Neural cell (in vitro differentiated cells): ENCODE measurements around the gene ANXA4. TPM values are rescaled to one million over a fixed set of nuclear protein-coding genes. Genes with fewer than 3 reads are reported as not detected.
A peak's percentile ranks its signal among the peaks of the same experiment; 100 is the strongest.

Source experiments
- H2AFZ ChIP-seq: fragments of 200-600, 300-800 bp; sonication (generic), shearing (Covaris generic); 2 replicates; pipeline ENCODE4 v1.6.0; 2014; ENCODE audit warnings: low read depth, mild to moderate bottlenecking, antibody characterized with exemption, low read length, moderate library complexity
- H3F3A ChIP-seq: fragments of 200-600 bp; shearing (Covaris generic); 2 replicates; pipeline ENCODE4 v1.6.1; 2016; ENCODE audit warnings: mild to moderate bottlenecking, moderate library complexity, mixed read lengths, antibody characterized with exemption, low read length; ENCODE audit not compliant: insufficient read depth, poor library complexity, severe bottlenecking
- H3K27ac ChIP-seq: fragments of 200-600, 300-800 bp; sonication (generic), shearing (Covaris generic); 2 replicates; pipeline ENCODE4 v1.5.1; 2014; ENCODE audit warnings: mild to moderate bottlenecking, low read length, moderate library complexity
- H3K27me3 ChIP-seq: fragments of 300-800, 200-600 bp; sonication (generic), shearing (Covaris generic); 2 replicates; pipeline ENCODE4 v1.6.0; 2014; ENCODE audit warnings: mild to moderate bottlenecking, low read depth, low read length, moderate library complexity; ENCODE audit not compliant: insufficient read depth
- H3K36me3 ChIP-seq: fragments of 300-800, 200-600 bp; sonication (generic), shearing (Covaris generic); 2 replicates; pipeline ENCODE4 v1.5.1; 2014; ENCODE audit warnings: mild to moderate bottlenecking, antibody characterized with exemption, low read length, moderate library complexity; ENCODE audit not compliant: insufficient read depth
- H3K4me2 ChIP-seq: fragments of 300-800, 200-600 bp; sonication (generic), shearing (Covaris generic); 2 replicates; pipeline ENCODE4 v1.6.0; 2014; ENCODE audit warnings: mild to moderate bottlenecking, low read length
- H3K4me3 ChIP-seq: fragments of 300-800, 200-600 bp; sonication (generic), shearing (Covaris generic); 2 replicates; pipeline ENCODE4 v1.5.1; 2014; ENCODE audit warnings: mild to moderate bottlenecking, low read length, moderate library complexity
- H3K79me2 ChIP-seq: fragments of 200-600 bp; shearing (Covaris generic); replicated peaks from 2 replicates; pipeline ENCODE4 v1.6.0; 2014; ENCODE audit warnings: mild to moderate bottlenecking, low read length, moderate library complexity; ENCODE audit not compliant: insufficient read depth
- H3K9ac ChIP-seq: fragments of 300-800, 200-600 bp; sonication (generic), shearing (Covaris generic); 2 replicates; pipeline ENCODE4 v1.6.1; 2016; ENCODE audit warnings: mild to moderate bottlenecking, low read length, mixed read lengths
- H3K9me2 ChIP-seq: fragments of 200-600 bp; shearing (Covaris generic); 2 replicates; pipeline ENCODE4 v1.6.1; 2016; ENCODE audit warnings: mild to moderate bottlenecking, low read length, mixed read lengths; ENCODE audit not compliant: insufficient read depth
- H3K9me3 ChIP-seq: fragments of 200-600, 300-800 bp; sonication (generic), shearing (Covaris generic); 2 replicates; pipeline ENCODE4 v1.6.1; 2016; ENCODE audit warnings: mild to moderate bottlenecking, mixed run types, low read length, moderate library complexity, mixed read lengths
- H4K20me1 ChIP-seq: fragments of 200-600 bp; shearing (Covaris generic); 2 replicates; pipeline ENCODE4 v1.6.1; 2016; ENCODE audit warnings: mild to moderate bottlenecking, mixed run types; ENCODE audit not compliant: insufficient read depth
- EP300 ChIP-seq: fragments of 450-650 bp; conservative IDR thresholded peaks from 2 replicates; pipeline ENCODE4 v1.6.1; 2014; ENCODE audit warnings: antibody characterized with exemption, mild to moderate bottlenecking, moderate library complexity; ENCODE audit not compliant: poor library complexity, severe bottlenecking
- EZH2 ChIP-seq: fragments of 200-600, 300-800 bp; shearing (Covaris generic), sonication (generic); IDR thresholded peaks from 2 replicates; pipeline ENCODE4 v1.6.1; 2014; ENCODE audit warnings: antibody characterized with exemption, low read length, borderline replicate concordance, mild to moderate bottlenecking; ENCODE audit not compliant: insufficient read depth, poor library complexity, severe bottlenecking
- MXI1 ChIP-seq: fragments of 450-650 bp; conservative IDR thresholded peaks from 2 replicates; pipeline ENCODE4 v1.6.1; 2014; ENCODE audit warnings: antibody characterized with exemption, mild to moderate bottlenecking; ENCODE audit not compliant: poor library complexity, severe bottlenecking
- POLR2AphosphoS5 ChIP-seq: IDR thresholded peaks from 2 replicates; pipeline ENCODE4 v1.6.1; 2012
- RAD21 ChIP-seq: fragments of 450-650 bp; conservative IDR thresholded peaks from 2 replicates; pipeline ENCODE4 v1.6.1; 2014; ENCODE audit warnings: antibody characterized with exemption, mild to moderate bottlenecking, moderate library complexity
- SMC3 ChIP-seq: fragments of 450-650 bp; conservative IDR thresholded peaks from 2 replicates; pipeline ENCODE4 v1.6.1; 2014; ENCODE audit warnings: antibody characterized with exemption, mild to moderate bottlenecking, moderate library complexity; ENCODE audit not compliant: poor library complexity
- TAF1 ChIP-seq: IDR thresholded peaks from 2 replicates; pipeline ENCODE4 v1.6.1; 2012; ENCODE audit warnings: low read depth
- polyA plus RNA-seq: library from polyadenylated mRNA; depleted of rRNA; stranded (reverse); fragments of >200 nt; gene quantifications from 2 replicates; pipeline ENCODE4 v1.2.3, GENCODE V29; 2014
- TF ChIP-seq, protein P1 (sequence below): fragments of 450-650 bp; IDR thresholded peaks from 2 replicates; pipeline ENCODE4 v1.5.1; 2014; ENCODE audit warnings: antibody characterized with exemption, mild to moderate bottlenecking, moderate library complexity; ENCODE audit not compliant: poor library complexity, severe bottlenecking
- TF ChIP-seq, protein P2 (sequence below): IDR thresholded peaks from 2 replicates; pipeline ENCODE4 v1.6.1; 2012; ENCODE audit warnings: borderline replicate concordance

ANXA4 gene
- polyA plus RNA-seq, 1 donor from 2014 or later = 1.8 TPM

DNA sequence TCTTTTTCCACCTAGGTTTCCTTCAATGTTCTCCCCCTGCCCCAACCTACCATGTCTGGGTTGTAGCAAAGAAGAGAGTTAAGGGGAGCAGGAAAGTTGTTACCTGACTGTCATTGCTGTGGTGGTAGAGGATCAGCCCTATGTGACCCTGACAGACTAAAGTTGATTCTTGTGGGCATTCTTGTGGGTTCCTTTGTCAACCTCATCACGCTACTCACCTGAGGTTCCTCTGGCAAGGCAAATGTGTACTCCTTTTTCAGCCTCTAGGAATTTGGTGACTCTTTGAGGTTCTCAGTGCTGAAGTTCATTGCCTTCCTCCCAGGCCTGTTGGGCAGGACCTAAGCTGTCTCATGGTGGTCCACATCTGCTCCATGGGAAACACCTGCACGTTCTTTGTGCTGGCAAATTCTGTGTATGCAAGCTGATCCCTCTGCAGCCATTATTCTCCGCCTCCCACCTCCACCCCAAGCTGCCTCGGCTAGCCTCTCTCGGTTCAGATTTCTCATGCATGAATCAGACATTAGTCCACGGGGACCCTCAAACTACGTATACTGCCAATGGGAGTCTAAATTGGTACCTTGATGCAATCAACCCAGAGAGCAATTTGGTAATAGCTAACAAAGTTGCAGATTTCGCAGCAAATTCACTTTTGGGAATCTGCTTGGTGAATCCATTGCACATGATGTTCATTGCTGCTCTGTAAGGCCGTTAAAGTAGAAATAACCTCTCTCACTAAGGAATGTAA, 86.0 kb downstream of the ANXA4 start:
- Histone ChIP-seq H3K27ac (no peak overlapping the region), H3K4me2 (no peak overlapping the region), H3K9ac (no peak overlapping the region), H3K9me3 (no peaks in the 10 kb centered on the region), H3K79me2 (peaks cover 30% of the 10 kb centered on the region), H3K4me3 (no peak overlapping the region), H3F3A (no peaks in the 10 kb centered on the region), H3K27me3 (no peaks in the 10 kb centered on the region), H2AFZ (no peak overlapping the region), H4K20me1 (no peaks in the 10 kb centered on the region), H3K36me3 (no peaks in the 10 kb centered on the region), H3K9me2 (no peaks in the 10 kb centered on the region)
- TF ChIP-seq EP300 (no peak), POLR2AphosphoS5 (no peak), MXI1 (no peak), TAF1 (no peak), EZH2 (no peak), RAD21 (no peak), SMC3 (no peak)
- TF ChIP-seq, protein P1, sequence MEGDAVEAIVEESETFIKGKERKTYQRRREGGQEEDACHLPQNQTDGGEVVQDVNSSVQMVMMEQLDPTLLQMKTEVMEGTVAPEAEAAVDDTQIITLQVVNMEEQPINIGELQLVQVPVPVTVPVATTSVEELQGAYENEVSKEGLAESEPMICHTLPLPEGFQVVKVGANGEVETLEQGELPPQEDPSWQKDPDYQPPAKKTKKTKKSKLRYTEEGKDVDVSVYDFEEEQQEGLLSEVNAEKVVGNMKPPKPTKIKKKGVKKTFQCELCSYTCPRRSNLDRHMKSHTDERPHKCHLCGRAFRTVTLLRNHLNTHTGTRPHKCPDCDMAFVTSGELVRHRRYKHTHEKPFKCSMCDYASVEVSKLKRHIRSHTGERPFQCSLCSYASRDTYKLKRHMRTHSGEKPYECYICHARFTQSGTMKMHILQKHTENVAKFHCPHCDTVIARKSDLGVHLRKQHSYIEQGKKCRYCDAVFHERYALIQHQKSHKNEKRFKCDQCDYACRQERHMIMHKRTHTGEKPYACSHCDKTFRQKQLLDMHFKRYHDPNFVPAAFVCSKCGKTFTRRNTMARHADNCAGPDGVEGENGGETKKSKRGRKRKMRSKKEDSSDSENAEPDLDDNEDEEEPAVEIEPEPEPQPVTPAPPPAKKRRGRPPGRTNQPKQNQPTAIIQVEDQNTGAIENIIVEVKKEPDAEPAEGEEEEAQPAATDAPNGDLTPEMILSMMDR = no peak
- TF ChIP-seq, protein P2, sequence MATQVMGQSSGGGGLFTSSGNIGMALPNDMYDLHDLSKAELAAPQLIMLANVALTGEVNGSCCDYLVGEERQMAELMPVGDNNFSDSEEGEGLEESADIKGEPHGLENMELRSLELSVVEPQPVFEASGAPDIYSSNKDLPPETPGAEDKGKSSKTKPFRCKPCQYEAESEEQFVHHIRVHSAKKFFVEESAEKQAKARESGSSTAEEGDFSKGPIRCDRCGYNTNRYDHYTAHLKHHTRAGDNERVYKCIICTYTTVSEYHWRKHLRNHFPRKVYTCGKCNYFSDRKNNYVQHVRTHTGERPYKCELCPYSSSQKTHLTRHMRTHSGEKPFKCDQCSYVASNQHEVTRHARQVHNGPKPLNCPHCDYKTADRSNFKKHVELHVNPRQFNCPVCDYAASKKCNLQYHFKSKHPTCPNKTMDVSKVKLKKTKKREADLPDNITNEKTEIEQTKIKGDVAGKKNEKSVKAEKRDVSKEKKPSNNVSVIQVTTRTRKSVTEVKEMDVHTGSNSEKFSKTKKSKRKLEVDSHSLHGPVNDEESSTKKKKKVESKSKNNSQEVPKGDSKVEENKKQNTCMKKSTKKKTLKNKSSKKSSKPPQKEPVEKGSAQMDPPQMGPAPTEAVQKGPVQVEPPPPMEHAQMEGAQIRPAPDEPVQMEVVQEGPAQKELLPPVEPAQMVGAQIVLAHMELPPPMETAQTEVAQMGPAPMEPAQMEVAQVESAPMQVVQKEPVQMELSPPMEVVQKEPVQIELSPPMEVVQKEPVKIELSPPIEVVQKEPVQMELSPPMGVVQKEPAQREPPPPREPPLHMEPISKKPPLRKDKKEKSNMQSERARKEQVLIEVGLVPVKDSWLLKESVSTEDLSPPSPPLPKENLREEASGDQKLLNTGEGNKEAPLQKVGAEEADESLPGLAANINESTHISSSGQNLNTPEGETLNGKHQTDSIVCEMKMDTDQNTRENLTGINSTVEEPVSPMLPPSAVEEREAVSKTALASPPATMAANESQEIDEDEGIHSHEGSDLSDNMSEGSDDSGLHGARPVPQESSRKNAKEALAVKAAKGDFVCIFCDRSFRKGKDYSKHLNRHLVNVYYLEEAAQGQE = no peak

DNA sequence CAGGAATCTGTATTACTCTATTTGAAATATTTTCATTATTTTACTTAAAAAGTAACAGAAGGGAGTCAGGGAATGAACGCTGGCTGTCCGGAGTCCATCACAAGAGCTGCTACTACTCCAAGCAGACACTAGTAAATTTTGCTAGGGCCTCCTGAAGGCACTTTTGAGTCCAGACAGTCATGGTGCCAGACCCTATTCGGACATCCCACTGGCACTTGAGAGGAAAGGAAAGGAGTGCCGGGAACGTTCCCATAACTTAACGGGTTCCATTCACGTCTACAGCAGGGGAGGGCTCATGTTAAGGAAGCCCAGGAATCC, 87.0 kb downstream of the ANXA4 start:
- Histone ChIP-seq H2AFZ (peak overlapping the region; percentile 100), H4K20me1 (no peaks in the 10 kb centered on the region), H3K9me2 (no peaks in the 10 kb centered on the region), H3K4me3 (peak overlapping the region; percentile 97), H3K9me3 (no peaks in the 10 kb centered on the region), H3K4me2 (peak overlapping the region; percentile 97), H3K9ac (peak overlapping the region; percentile 81), H3K36me3 (no peaks in the 10 kb centered on the region), H3K79me2 (peaks cover 35% of the 10 kb centered on the region), H3K27ac (peak overlapping the region; percentile 88), H3F3A (no peaks in the 10 kb centered on the region), H3K27me3 (no peaks in the 10 kb centered on the region)
- TF ChIP-seq EP300 (no peak), SMC3 (no peak), EZH2 (no peak), POLR2AphosphoS5 (no peak), RAD21 (no peak), MXI1 (no peak), TAF1 (no peak)
- TF ChIP-seq, protein P2 = no peak
- TF ChIP-seq, protein P1 = no peak
